SK-N-SH (cell line): ENCODE results near the gene FLRT3. TPM values are rescaled to one million over a fixed set of nuclear protein-coding genes. Genes with fewer than 3 reads are reported as not detected.

Experiments
- CTCF ChIA-PET: fragments of 300-600, 350-600 bp; formaldehyde crosslinking; extraction: SDS; loops from one replicate; lab custom pipeline; 2021; lab: Yijun Ruan, JAX
- POLR2A ChIA-PET: fragments of 350-600 bp; sonication (Branson Sonifier 250); formaldehyde crosslinking; extraction: SDS; loops from one replicate; lab custom pipeline; 2020; ENCODE audit warnings: antibody characterized with exemption, inconsistent platforms; lab: Yijun Ruan, JAX
- DNase-seq: peaks from one replicate; pipeline ENCODE4 v3.0.0; 2012
- H2AFZ ChIP-seq: fragments of 200-600 bp; sonication (generic); 2 replicates; pipeline ENCODE4 v1.8.1; 2016; ENCODE audit warnings: antibody characterized with exemption, mild to moderate bottlenecking, low read depth
- H3F3A ChIP-seq: fragments of 200-600 bp; sonication (generic); replicated peaks from 2 replicates; pipeline ENCODE3; 2016; ENCODE audit warnings: antibody characterized with exemption, mild to moderate bottlenecking; ENCODE audit not compliant: insufficient read depth
- H3K27ac ChIP-seq, 2 experiments: fragments of 200-500 bp in 1 of 2; fragments of 200-600 bp in 1 of 2; sonication (Bioruptor generic) in 1 of 2; sonication (generic), shearing (Covaris generic) in 1 of 2; 2 replicates each; pipeline versions ENCODE4 v1.5.1 to v1.6.1; 2014 to 2016; ENCODE audit warnings: low read depth in 2 of 2, inconsistent platforms in 1 of 2, low read length in 1 of 2, mild to moderate bottlenecking in 1 of 2, mixed read lengths in 1 of 2
- H3K27me3 ChIP-seq: fragments of 200-600 bp; sonication (generic), shearing (Covaris generic); 2 replicates; pipeline ENCODE4 v1.6.1; 2016; ENCODE audit warnings: mixed run types; ENCODE audit not compliant: insufficient read depth
- H3K36me3 ChIP-seq, 2 experiments: fragments of 200-500 bp in 1 of 2; fragments of 200-600 bp in 1 of 2; sonication (Bioruptor generic) in 1 of 2; sonication (generic) in 1 of 2; replicated peaks in 1 of 2; 2 replicates each; pipeline versions ENCODE3 to v1.5.1; 2014 to 2016; ENCODE audit warnings: low read length in 1 of 2, mild to moderate bottlenecking in 1 of 2; ENCODE audit not compliant: insufficient read depth in 2 of 2, control insufficient read depth in 1 of 2
- H3K4me1 ChIP-seq, 2 experiments: fragments of 200-500 bp in 1 of 2; fragments of 200-600 bp in 1 of 2; sonication (Bioruptor generic) in 1 of 2; sonication (generic), shearing (Covaris generic) in 1 of 2; 2 replicates each; pipeline versions ENCODE4 v1.5.1 to v1.6.1; 2014 to 2016; ENCODE audit warnings: low read depth in 1 of 2, low read length in 1 of 2, mixed run types in 1 of 2; ENCODE audit not compliant: insufficient read depth in 2 of 2, control insufficient read depth in 1 of 2
- H3K4me2 ChIP-seq: fragments of 200-600 bp; sonication (generic), shearing (Covaris generic); 2 replicates; pipeline ENCODE4 v1.6.1; 2017; ENCODE audit warnings: mixed run types
- H3K4me3 ChIP-seq, 2 experiments: fragments of 200-500 bp in 1 of 2; fragments of 200-600 bp in 1 of 2; sonication (Bioruptor generic) in 1 of 2; sonication (generic), shearing (Covaris generic) in 1 of 2; 2 replicates each; pipeline versions ENCODE4 v1.5.1 to v1.8.1; 2014 to 2016; ENCODE audit warnings: low read depth in 2 of 2, inconsistent platforms in 1 of 2, low read length in 1 of 2, mild to moderate bottlenecking in 1 of 2, mixed read lengths in 1 of 2, moderate library complexity in 1 of 2
- H3K79me2 ChIP-seq: fragments of 200-600 bp; sonication (generic); 2 replicates; pipeline ENCODE4 v1.8.1; 2017; ENCODE audit warnings: mild to moderate bottlenecking; ENCODE audit not compliant: insufficient read depth
- H3K9ac ChIP-seq: fragments of 200-600 bp; sonication (generic); 2 replicates; pipeline ENCODE4 v1.6.1; 2017; ENCODE audit warnings: mixed run types
- H3K9me2 ChIP-seq: fragments of 200-600 bp; sonication (generic); 2 replicates; pipeline ENCODE4 v1.6.1; 2017; ENCODE audit warnings: mixed run types
- H3K9me3 ChIP-seq: fragments of 200-600 bp; sonication (generic); 2 replicates; pipeline ENCODE4 v1.6.1; 2017; ENCODE audit warnings: mixed run types, mild to moderate bottlenecking, moderate library complexity
- H4K20me1 ChIP-seq: fragments of 200-600 bp; sonication (generic); 2 replicates; pipeline ENCODE4 v1.6.1; 2017; ENCODE audit warnings: mild to moderate bottlenecking, mixed run types; ENCODE audit not compliant: insufficient read depth
- GABPA ChIP-seq: IDR thresholded peaks from 2 replicates; pipeline ENCODE4 v1.4.0; 2012; ENCODE audit warnings: low read depth, mild to moderate bottlenecking
- RAD21 ChIP-seq: IDR thresholded peaks from 2 replicates; pipeline ENCODE4 v1.6.1; 2012; ENCODE audit warnings: mild to moderate bottlenecking, low read length
- TAF1 ChIP-seq: IDR thresholded peaks from 2 replicates; pipeline ENCODE4 v1.6.1; 2012; ENCODE audit warnings: low read depth, mild to moderate bottlenecking, low read length, moderate library complexity, borderline replicate concordance
- ZBTB33 ChIP-seq: IDR thresholded peaks from 2 replicates; pipeline ENCODE4 v1.4.0; 2012; ENCODE audit warnings: low read depth, borderline replicate concordance
- WGBS: methylation state at CpG from one replicate; pipeline ENCODE4 v1.1.6; 2017; ENCODE audit warnings: low lambda C conversion rate; 5-methylcytosine and 5-hydroxymethylcytosine counted together
- polyA plus RNA-seq, 3 experiments: library from polyadenylated mRNA; depleted of rRNA; stranded (reverse); fragments of >200 nt; gene quantifications; 2 replicates each; pipeline ENCODE4 v1.2.3, GENCODE V29; 2012
- TF ChIP-seq, protein P1 (sequence below): fragments of 150-350 bp; IDR thresholded peaks from 2 replicates; pipeline ENCODE4 v1.6.1; 2016; ENCODE audit warnings: mild to moderate bottlenecking, low read depth, low read length
- TF ChIP-seq, protein P2 (sequence below): IDR thresholded peaks from 2 replicates; pipeline ENCODE4; 2012

Gene FLRT3
- polyA plus RNA-seq, 1 of the 3 experiments (the other 2 are of a cell fraction) = 1.8 TPM

GRCh38 chr20:14310977-14311627 is 26.3 kb downstream of the FLRT3 start:
- no peak for DNase-seq
- Histone ChIP-seq H2AFZ (no peak overlapping the region), H3F3A (no peaks in the 10 kb centered on the region), H3K36me3 (no peaks in the 10 kb centered on the region), H3K4me2 (no peak overlapping the region), H3K4me3 (no peak overlapping the region), H3K4me1 (no peaks in the 10 kb centered on the region), H3K9me3 (no peaks in the 10 kb centered on the region), H3K9me2 (no peaks in the 10 kb centered on the region), H3K79me2 (no peaks in the 10 kb centered on the region), H3K27ac (no peak overlapping the region), H4K20me1 (no peaks in the 10 kb centered on the region), H3K27me3 (no peaks in the 10 kb centered on the region), H3K9ac (no peak overlapping the region)
- POLR2A ChIA-PET = no interaction called here
- 93% methylated on average over 5 of the region's 5 CpGs for WGBS
- CTCF ChIA-PET = no interaction called here
- TF ChIP-seq TAF1 = no peak

GRCh38 chr20:14307956-14308355 is 29.5 kb downstream of the FLRT3 start:
- Histone ChIP-seq H3K9me3 (no peaks in the 10 kb centered on the region), H3F3A (no peaks in the 10 kb centered on the region), H3K27me3 (no peaks in the 10 kb centered on the region), H2AFZ (no peak overlapping the region), H3K4me2 (no peak overlapping the region), H3K79me2 (no peaks in the 10 kb centered on the region), H3K9me2 (no peaks in the 10 kb centered on the region), H3K27ac (no peak overlapping the region)
- WGBS = 94% methylated on average over 2 of the region's 2 CpGs
- POLR2A ChIA-PET = no interaction called here
- DNase-seq = no peak
- TF ChIP-seq, protein P1, sequence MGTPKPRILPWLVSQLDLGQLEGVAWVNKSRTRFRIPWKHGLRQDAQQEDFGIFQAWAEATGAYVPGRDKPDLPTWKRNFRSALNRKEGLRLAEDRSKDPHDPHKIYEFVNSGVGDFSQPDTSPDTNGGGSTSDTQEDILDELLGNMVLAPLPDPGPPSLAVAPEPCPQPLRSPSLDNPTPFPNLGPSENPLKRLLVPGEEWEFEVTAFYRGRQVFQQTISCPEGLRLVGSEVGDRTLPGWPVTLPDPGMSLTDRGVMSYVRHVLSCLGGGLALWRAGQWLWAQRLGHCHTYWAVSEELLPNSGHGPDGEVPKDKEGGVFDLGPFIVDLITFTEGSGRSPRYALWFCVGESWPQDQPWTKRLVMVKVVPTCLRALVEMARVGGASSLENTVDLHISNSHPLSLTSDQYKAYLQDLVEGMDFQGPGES = no peak
- TF ChIP-seq GABPA = no peak
- TF ChIP-seq, all 33 proteins: peak for 0
- no peaks in the 10 kb centered on the region for H3K36me3 ChIP-seq
- no peaks in the 10 kb centered on the region for H4K20me1 ChIP-seq
- H3K4me3 ChIP-seq = no peak overlapping the region
- CTCF ChIA-PET = interaction anchor here (0.9 kb wide), 1 partner anchor 1329 kb away, joined by 3 read pairs; no protein-coding TSS in a partner anchor
- H3K4me1 ChIP-seq = no peaks in the 10 kb centered on the region
- no peak overlapping the region for H3K9ac ChIP-seq

GRCh38 chr20:14304472-14304871 is 32.9 kb downstream of the FLRT3 start:
- WGBS = 90% methylated on average over 1 of the region's 1 CpG
- CTCF ChIA-PET = interaction anchor here (1.7 kb wide), 1 partner anchor 29 kb away, joined by 5 read pairs; no protein-coding TSS in a partner anchor
- no peak overlapping the region for H3K4me2 ChIP-seq

More at GRCh38 chr20:14304472-14304871, 32.9 kb downstream of the FLRT3 start:
- Histone ChIP-seq H3K27me3 (no peaks in the 10 kb centered on the region), H4K20me1 (no peaks in the 10 kb centered on the region), H3K36me3 (no peaks in the 10 kb centered on the region), H3F3A (no peaks in the 10 kb centered on the region), H3K9me3 (no peaks in the 10 kb centered on the region), H3K9ac (no peak overlapping the region), H3K27ac (no peak overlapping the region), H3K9me2 (no peaks in the 10 kb centered on the region), H2AFZ (no peak overlapping the region), H3K79me2 (no peaks in the 10 kb centered on the region), H3K4me3 (no peak overlapping the region), H3K4me1 (no peaks in the 10 kb centered on the region)
- no peak for TF ChIP-seq ZBTB33
- TF ChIP-seq, protein P2, sequence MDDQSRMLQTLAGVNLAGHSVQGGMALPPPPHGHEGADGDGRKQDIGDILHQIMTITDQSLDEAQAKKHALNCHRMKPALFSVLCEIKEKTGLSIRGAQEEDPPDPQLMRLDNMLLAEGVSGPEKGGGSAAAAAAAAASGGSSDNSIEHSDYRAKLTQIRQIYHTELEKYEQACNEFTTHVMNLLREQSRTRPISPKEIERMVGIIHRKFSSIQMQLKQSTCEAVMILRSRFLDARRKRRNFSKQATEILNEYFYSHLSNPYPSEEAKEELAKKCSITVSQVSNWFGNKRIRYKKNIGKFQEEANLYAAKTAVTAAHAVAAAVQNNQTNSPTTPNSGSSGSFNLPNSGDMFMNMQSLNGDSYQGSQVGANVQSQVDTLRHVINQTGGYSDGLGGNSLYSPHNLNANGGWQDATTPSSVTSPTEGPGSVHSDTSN = no peak
- no peak for TF ChIP-seq RAD21
- no peak for DNase-seq
- POLR2A ChIA-PET = no interaction called here
